SK-N-SH (cell line): ENCODE measurements around the gene CTF1. TPM values are rescaled to one million over a fixed set of nuclear protein-coding genes. Genes with fewer than 3 reads are reported as not detected.

Source experiments
- CTCF ChIA-PET: fragments of 300-600, 350-600 bp; formaldehyde crosslinking; extraction: SDS; loops from one replicate; lab custom pipeline; 2021; lab: Yijun Ruan, JAX
- POLR2A ChIA-PET: fragments of 350-600 bp; sonication (Branson Sonifier 250); formaldehyde crosslinking; extraction: SDS; loops from one replicate; lab custom pipeline; 2020; ENCODE audit warnings: antibody characterized with exemption, inconsistent platforms; lab: Yijun Ruan, JAX
- DNase-seq: peaks from one replicate; pipeline ENCODE4 v3.0.0; 2012
- H2AFZ ChIP-seq: fragments of 200-600 bp; sonication (generic); 2 replicates; pipeline ENCODE4 v1.8.1; 2016; ENCODE audit warnings: antibody characterized with exemption, mild to moderate bottlenecking, low read depth
- H3F3A ChIP-seq: fragments of 200-600 bp; sonication (generic); replicated peaks from 2 replicates; pipeline ENCODE3; 2016; ENCODE audit warnings: antibody characterized with exemption, mild to moderate bottlenecking; ENCODE audit not compliant: insufficient read depth
- H3K27ac ChIP-seq, 2 experiments: fragments of 200-500 bp in 1 of 2; fragments of 200-600 bp in 1 of 2; sonication (Bioruptor generic) in 1 of 2; sonication (generic), shearing (Covaris generic) in 1 of 2; 2 replicates each; pipeline versions ENCODE4 v1.5.1 to v1.6.1; 2014 to 2016; ENCODE audit warnings: low read depth in 2 of 2, inconsistent platforms in 1 of 2, low read length in 1 of 2, mild to moderate bottlenecking in 1 of 2, mixed read lengths in 1 of 2
- H3K27me3 ChIP-seq: fragments of 200-600 bp; sonication (generic), shearing (Covaris generic); 2 replicates; pipeline ENCODE4 v1.6.1; 2016; ENCODE audit warnings: mixed run types; ENCODE audit not compliant: insufficient read depth
- H3K36me3 ChIP-seq, 2 experiments: fragments of 200-500 bp in 1 of 2; fragments of 200-600 bp in 1 of 2; sonication (Bioruptor generic) in 1 of 2; sonication (generic) in 1 of 2; replicated peaks in 1 of 2; 2 replicates each; pipeline versions ENCODE3 to v1.5.1; 2014 to 2016; ENCODE audit warnings: low read length in 1 of 2, mild to moderate bottlenecking in 1 of 2; ENCODE audit not compliant: insufficient read depth in 2 of 2, control insufficient read depth in 1 of 2
- H3K4me1 ChIP-seq, 2 experiments: fragments of 200-500 bp in 1 of 2; fragments of 200-600 bp in 1 of 2; sonication (Bioruptor generic) in 1 of 2; sonication (generic), shearing (Covaris generic) in 1 of 2; 2 replicates each; pipeline versions ENCODE4 v1.5.1 to v1.6.1; 2014 to 2016; ENCODE audit warnings: low read depth in 1 of 2, low read length in 1 of 2, mixed run types in 1 of 2; ENCODE audit not compliant: insufficient read depth in 2 of 2, control insufficient read depth in 1 of 2
- H3K4me2 ChIP-seq: fragments of 200-600 bp; sonication (generic), shearing (Covaris generic); 2 replicates; pipeline ENCODE4 v1.6.1; 2017; ENCODE audit warnings: mixed run types
- H3K4me3 ChIP-seq, 2 experiments: fragments of 200-500 bp in 1 of 2; fragments of 200-600 bp in 1 of 2; sonication (Bioruptor generic) in 1 of 2; sonication (generic), shearing (Covaris generic) in 1 of 2; 2 replicates each; pipeline versions ENCODE4 v1.5.1 to v1.8.1; 2014 to 2016; ENCODE audit warnings: low read depth in 2 of 2, inconsistent platforms in 1 of 2, low read length in 1 of 2, mild to moderate bottlenecking in 1 of 2, mixed read lengths in 1 of 2, moderate library complexity in 1 of 2
- H3K79me2 ChIP-seq: fragments of 200-600 bp; sonication (generic); 2 replicates; pipeline ENCODE4 v1.8.1; 2017; ENCODE audit warnings: mild to moderate bottlenecking; ENCODE audit not compliant: insufficient read depth
- H3K9ac ChIP-seq: fragments of 200-600 bp; sonication (generic); 2 replicates; pipeline ENCODE4 v1.6.1; 2017; ENCODE audit warnings: mixed run types
- H3K9me2 ChIP-seq: fragments of 200-600 bp; sonication (generic); 2 replicates; pipeline ENCODE4 v1.6.1; 2017; ENCODE audit warnings: mixed run types
- H3K9me3 ChIP-seq: fragments of 200-600 bp; sonication (generic); 2 replicates; pipeline ENCODE4 v1.6.1; 2017; ENCODE audit warnings: mixed run types, mild to moderate bottlenecking, moderate library complexity
- H4K20me1 ChIP-seq: fragments of 200-600 bp; sonication (generic); 2 replicates; pipeline ENCODE4 v1.6.1; 2017; ENCODE audit warnings: mild to moderate bottlenecking, mixed run types; ENCODE audit not compliant: insufficient read depth
- CHD2 ChIP-seq: fragments of 150-350 bp; IDR thresholded peaks from 2 replicates; pipeline ENCODE4 v1.6.1; 2018; ENCODE audit warnings: low read length; ENCODE audit not compliant: partially characterized antibody
- CTCF ChIP-seq: fragments of 200-600 bp; sonication (generic); IDR thresholded peaks from 2 replicates; pipeline ENCODE4 v1.6.1; 2017; ENCODE audit warnings: antibody characterized with exemption, mild to moderate bottlenecking, moderate library complexity
- ELF1 ChIP-seq: IDR thresholded peaks from 2 replicates; pipeline ENCODE4 v1.4.0; 2012
- EP300 ChIP-seq, 2 experiments: IDR thresholded peaks; 2 replicates each; pipeline versions ENCODE4 v1.4.0 to v1.6.1; 2012; ENCODE audit warnings: borderline replicate concordance in 1 of 2, low read depth in 1 of 2, low read length in 1 of 2
- EZH2phosphoT487 ChIP-seq: fragments of 200-600 bp; sonication (generic); IDR thresholded peaks from 2 replicates; pipeline ENCODE4 v1.6.1; 2017; ENCODE audit warnings: low read depth, mixed run types, mild to moderate bottlenecking, antibody characterized with exemption, moderate library complexity, borderline replicate concordance
- FOXJ3 ChIP-seq: sonication (generic); formaldehyde crosslinking; IDR thresholded peaks from 2 replicates; pipeline ENCODE4 v1.5.1; 2020; ENCODE audit warnings: mild to moderate bottlenecking, missing genetic modification reagents
- GATA2 ChIP-seq: sonication (generic); formaldehyde crosslinking; IDR thresholded peaks from 2 replicates; pipeline ENCODE4 v1.5.0; 2020; ENCODE audit warnings: mild to moderate bottlenecking, missing genetic modification reagents
- JUND ChIP-seq: IDR thresholded peaks from 2 replicates; pipeline ENCODE4 v1.4.0; 2012
- POLR2AphosphoS5 ChIP-seq: IDR thresholded peaks from 2 replicates; pipeline ENCODE4 v1.6.1; 2012; ENCODE audit warnings: low read depth, low read length
- RAD21 ChIP-seq: IDR thresholded peaks from 2 replicates; pipeline ENCODE4 v1.6.1; 2012; ENCODE audit warnings: mild to moderate bottlenecking, low read length
- RCOR1 ChIP-seq: fragments of 150-350 bp; IDR thresholded peaks from 2 replicates; pipeline ENCODE4 v1.6.1; 2017; ENCODE audit warnings: antibody characterized with exemption, low read length
- RFX5 ChIP-seq: IDR thresholded peaks from 2 replicates; pipeline ENCODE4 v1.6.1; 2012; ENCODE audit warnings: mild to moderate bottlenecking, improper control_type of control experiment, low read length
- RXRA ChIP-seq: IDR thresholded peaks from 2 replicates; pipeline ENCODE4 v1.4.0; 2012; ENCODE audit warnings: low read depth, mild to moderate bottlenecking, borderline replicate concordance
- SIN3A ChIP-seq: IDR thresholded peaks from 2 replicates; pipeline ENCODE4 v1.6.1; 2012; ENCODE audit warnings: low read depth, mild to moderate bottlenecking, low read length, moderate library complexity, borderline replicate concordance
- SMC3 ChIP-seq: IDR thresholded peaks from 2 replicates; pipeline ENCODE4 v1.6.1; 2012; ENCODE audit warnings: low read depth, low read length, improper control_type of control experiment
- TAF1 ChIP-seq: IDR thresholded peaks from 2 replicates; pipeline ENCODE4 v1.6.1; 2012; ENCODE audit warnings: low read depth, mild to moderate bottlenecking, low read length, moderate library complexity, borderline replicate concordance
- TCF12 ChIP-seq: IDR thresholded peaks from 2 replicates; pipeline ENCODE4 v1.4.0; 2012
- WGBS: methylation state at CpG from one replicate; pipeline ENCODE4 v1.1.6; 2017; ENCODE audit warnings: low lambda C conversion rate; 5-methylcytosine and 5-hydroxymethylcytosine counted together
- polyA plus RNA-seq, 3 experiments: library from polyadenylated mRNA; depleted of rRNA; stranded (reverse); fragments of >200 nt; gene quantifications; 2 replicates each; pipeline ENCODE4 v1.2.3, GENCODE V29; 2012
- TF ChIP-seq, protein P1 (sequence below): IDR thresholded peaks from 2 replicates; pipeline ENCODE4 v1.6.1; 2012; ENCODE audit warnings: mild to moderate bottlenecking, low read depth, low read length, moderate library complexity
- TF ChIP-seq, protein P2 (sequence below): IDR thresholded peaks from 2 replicates; pipeline ENCODE4 v1.4.0; 2012; ENCODE audit warnings: low read depth, borderline replicate concordance
- TF ChIP-seq, protein P3 (sequence below): IDR thresholded peaks from 2 replicates; pipeline ENCODE4; 2012

The CTF1 gene
- polyA plus RNA-seq, 1 of the 3 experiments (the other 2 are of a cell fraction), result 45.7 TPM

GRCh38 chr16:30867747-30868146 lies 28.7 kb upstream of the CTF1 start:
- Histone ChIP-seq H3K9ac (no peak overlapping the region), H3K27ac (no peak overlapping the region), H3K27me3 (no peaks in the 10 kb centered on the region), H3K4me3 (peak overlapping the region in 1 of 2 experiments; percentile 16; a peak in 1 of 4 replicates), H3K9me2 (no peaks in the 10 kb centered on the region), H3K79me2 (no peaks in the 10 kb centered on the region), H3K4me2 (no peak overlapping the region), H4K20me1 (no peaks in the 10 kb centered on the region), H2AFZ (no peak overlapping the region), H3F3A (peaks cover 5% of the 10 kb centered on the region), H3K9me3 (no peaks in the 10 kb centered on the region), H3K36me3 (peaks cover 0 to 2% of the 10 kb centered on the region in 2 experiments), H3K4me1 (no peaks in the 10 kb centered on the region)
- TF ChIP-seq RAD21, result peak; percentile 19; the same call in 1 of the 2 replicates
- TF ChIP-seq POLR2AphosphoS5, result no peak
- peak; percentile 42 for TF ChIP-seq CTCF
- no peak for TF ChIP-seq RFX5
- TF ChIP-seq TCF12, result no peak
- CTCF ChIA-PET, result interaction anchor here (1.5 to 4.1 kb wide), 4 partner anchors 12 to 34 kb away, joined by 4 to 13 read pairs (median 6); no protein-coding TSS in a partner anchor
- POLR2A ChIA-PET, result no interaction called here
- 89% methylated on average over 5 of the region's 5 CpGs for WGBS
- peak; percentile 34 for DNase-seq

- no peak overlapping the region for H3K27ac ChIP-seq
- peaks cover 0 to 2% of the 10 kb centered on the region in 2 experiments for H3K36me3 ChIP-seq
- no peaks in the 10 kb centered on the region for H3K9me3 ChIP-seq
- peaks cover 15% of the 10 kb centered on the region; the same call in 1 of the 2 replicates for H3K79me2 ChIP-seq
- 88% methylated on average over 4 of the region's 6 CpGs for WGBS
- no peak overlapping the region for H3K4me2 ChIP-seq
- no peak overlapping the region for H3K4me3 ChIP-seq
- no peak for DNase-seq
- H3K4me1 ChIP-seq, result no peaks in the 10 kb centered on the region; a peak in 1 of 4 replicates
- ChIA-PET CTCF (interaction anchor here (1.3 to 2.3 kb wide), 3 partner anchors 19 to 32 kb away, joined by 3 to 14 read pairs (median 4); no protein-coding TSS in a partner anchor), POLR2A (no interaction called here)
- peaks cover 5% of the 10 kb centered on the region for H3F3A ChIP-seq
- H2AFZ ChIP-seq, result no peak overlapping the region
- no peaks in the 10 kb centered on the region for H3K27me3 ChIP-seq
- no peaks in the 10 kb centered on the region for H4K20me1 ChIP-seq
- H3K9me2 ChIP-seq, result no peaks in the 10 kb centered on the region
- no peak for TF ChIP-seq CHD2
- TF ChIP-seq SMC3, result no peak
- TF ChIP-seq EP300 (IDR thresholded peaks at IDR 0.05; ENCODE audit: borderline replicate concordance in 1 of 2, low read depth in 1 of 2, low read length in 1 of 2), result no peak
- no peak for TF ChIP-seq GATA2 (CRISPR knock-in tag)
- TF ChIP-seq EZH2phosphoT487, result no peak
- TF ChIP-seq, protein P1, sequence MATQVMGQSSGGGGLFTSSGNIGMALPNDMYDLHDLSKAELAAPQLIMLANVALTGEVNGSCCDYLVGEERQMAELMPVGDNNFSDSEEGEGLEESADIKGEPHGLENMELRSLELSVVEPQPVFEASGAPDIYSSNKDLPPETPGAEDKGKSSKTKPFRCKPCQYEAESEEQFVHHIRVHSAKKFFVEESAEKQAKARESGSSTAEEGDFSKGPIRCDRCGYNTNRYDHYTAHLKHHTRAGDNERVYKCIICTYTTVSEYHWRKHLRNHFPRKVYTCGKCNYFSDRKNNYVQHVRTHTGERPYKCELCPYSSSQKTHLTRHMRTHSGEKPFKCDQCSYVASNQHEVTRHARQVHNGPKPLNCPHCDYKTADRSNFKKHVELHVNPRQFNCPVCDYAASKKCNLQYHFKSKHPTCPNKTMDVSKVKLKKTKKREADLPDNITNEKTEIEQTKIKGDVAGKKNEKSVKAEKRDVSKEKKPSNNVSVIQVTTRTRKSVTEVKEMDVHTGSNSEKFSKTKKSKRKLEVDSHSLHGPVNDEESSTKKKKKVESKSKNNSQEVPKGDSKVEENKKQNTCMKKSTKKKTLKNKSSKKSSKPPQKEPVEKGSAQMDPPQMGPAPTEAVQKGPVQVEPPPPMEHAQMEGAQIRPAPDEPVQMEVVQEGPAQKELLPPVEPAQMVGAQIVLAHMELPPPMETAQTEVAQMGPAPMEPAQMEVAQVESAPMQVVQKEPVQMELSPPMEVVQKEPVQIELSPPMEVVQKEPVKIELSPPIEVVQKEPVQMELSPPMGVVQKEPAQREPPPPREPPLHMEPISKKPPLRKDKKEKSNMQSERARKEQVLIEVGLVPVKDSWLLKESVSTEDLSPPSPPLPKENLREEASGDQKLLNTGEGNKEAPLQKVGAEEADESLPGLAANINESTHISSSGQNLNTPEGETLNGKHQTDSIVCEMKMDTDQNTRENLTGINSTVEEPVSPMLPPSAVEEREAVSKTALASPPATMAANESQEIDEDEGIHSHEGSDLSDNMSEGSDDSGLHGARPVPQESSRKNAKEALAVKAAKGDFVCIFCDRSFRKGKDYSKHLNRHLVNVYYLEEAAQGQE, result no peak
- no peak for TF ChIP-seq POLR2AphosphoS5
- no peak for TF ChIP-seq RAD21
- TF ChIP-seq, protein P2, sequence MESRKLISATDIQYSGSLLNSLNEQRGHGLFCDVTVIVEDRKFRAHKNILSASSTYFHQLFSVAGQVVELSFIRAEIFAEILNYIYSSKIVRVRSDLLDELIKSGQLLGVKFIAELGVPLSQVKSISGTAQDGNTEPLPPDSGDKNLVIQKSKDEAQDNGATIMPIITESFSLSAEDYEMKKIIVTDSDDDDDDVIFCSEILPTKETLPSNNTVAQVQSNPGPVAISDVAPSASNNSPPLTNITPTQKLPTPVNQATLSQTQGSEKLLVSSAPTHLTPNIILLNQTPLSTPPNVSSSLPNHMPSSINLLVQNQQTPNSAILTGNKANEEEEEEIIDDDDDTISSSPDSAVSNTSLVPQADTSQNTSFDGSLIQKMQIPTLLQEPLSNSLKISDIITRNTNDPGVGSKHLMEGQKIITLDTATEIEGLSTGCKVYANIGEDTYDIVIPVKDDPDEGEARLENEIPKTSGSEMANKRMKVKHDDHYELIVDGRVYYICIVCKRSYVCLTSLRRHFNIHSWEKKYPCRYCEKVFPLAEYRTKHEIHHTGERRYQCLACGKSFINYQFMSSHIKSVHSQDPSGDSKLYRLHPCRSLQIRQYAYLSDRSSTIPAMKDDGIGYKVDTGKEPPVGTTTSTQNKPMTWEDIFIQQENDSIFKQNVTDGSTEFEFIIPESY, result no peak
- TF ChIP-seq, protein P3, sequence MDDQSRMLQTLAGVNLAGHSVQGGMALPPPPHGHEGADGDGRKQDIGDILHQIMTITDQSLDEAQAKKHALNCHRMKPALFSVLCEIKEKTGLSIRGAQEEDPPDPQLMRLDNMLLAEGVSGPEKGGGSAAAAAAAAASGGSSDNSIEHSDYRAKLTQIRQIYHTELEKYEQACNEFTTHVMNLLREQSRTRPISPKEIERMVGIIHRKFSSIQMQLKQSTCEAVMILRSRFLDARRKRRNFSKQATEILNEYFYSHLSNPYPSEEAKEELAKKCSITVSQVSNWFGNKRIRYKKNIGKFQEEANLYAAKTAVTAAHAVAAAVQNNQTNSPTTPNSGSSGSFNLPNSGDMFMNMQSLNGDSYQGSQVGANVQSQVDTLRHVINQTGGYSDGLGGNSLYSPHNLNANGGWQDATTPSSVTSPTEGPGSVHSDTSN, result no peak
- TF ChIP-seq ELF1, result no peak
- no peak for TF ChIP-seq RXRA
- TF ChIP-seq FOXJ3 (CRISPR knock-in tag), result no peak
- TF ChIP-seq TAF1, result no peak
- no peak for TF ChIP-seq RCOR1
- TF ChIP-seq SIN3A, result no peak
- no peak for TF ChIP-seq JUND
- H3K9ac ChIP-seq, result no peak overlapping the region
Measured at GRCh38 chr16:30870904-30871303, 25.5 kb upstream of the CTF1 start.
